Choroid plexus epithelial cell (primary cell): ENCODE measurements around the gene ALAS1.

Experiments
- DNase-seq: peaks from one replicate; pipeline ENCODE4 v3.0.0-alpha.2; 2010; ENCODE audit warnings: low read depth
- H3K4me3 ChIP-seq: 2 replicates; pipeline ENCODE4 v1.5.1; 2011; ENCODE audit warnings: low read depth, mild to moderate bottlenecking, control low read depth, low read length, moderate library complexity
- CTCF ChIP-seq: conservative IDR thresholded peaks from 2 replicates; pipeline ENCODE4 v1.5.1; 2011; ENCODE audit warnings: low read depth, mild to moderate bottlenecking, control low read depth, inconsistent platforms, low read length, moderate library complexity

The ALAS1 gene

GRCh38 chr3:52248165-52248541, 50.2 kb downstream of the ALAS1 start:
- no peak overlapping the region for H3K4me3 ChIP-seq
- no peak for TF ChIP-seq CTCF
- DNase-seq, result no peak

- H3K4me3 ChIP-seq, result no peak overlapping the region
- no peak for DNase-seq
- no peak for TF ChIP-seq CTCF
These were observed 51.0 kb downstream of the ALAS1 start for GRCh38 chr3:52248816-52249547.

GRCh38 chr3:52249683-52250082, 51.7 kb downstream of the ALAS1 start:
- no peak for DNase-seq
- TF ChIP-seq CTCF, result no peak
- no peak overlapping the region for H3K4me3 ChIP-seq

- TF ChIP-seq CTCF, result no peak
- H3K4me3 ChIP-seq, result no peak overlapping the region
- DNase-seq, result no peak
These were observed 52.2 kb downstream of the ALAS1 start for GRCh38 chr3:52250122-52250521.

- TF ChIP-seq CTCF, result no peak
- H3K4me3 ChIP-seq, result no peak overlapping the region
- DNase-seq, result peak; percentile 24
These were observed 55.6 kb downstream of the ALAS1 start for GRCh38 chr3:52253314-52254304.

- DNase-seq, result no peak
- TF ChIP-seq CTCF, result no peak
- H3K4me3 ChIP-seq, result no peak overlapping the region
These were observed 56.6 kb downstream of the ALAS1 start for GRCh38 chr3:52254608-52255007.
